Activated T-helper 17 cell treated with anti-CD3 and anti-CD28 coated beads, Interleukin-2, amount 50 U/mL, for 72 hours (primary cell): Measurements from ENCODE around the gene ARHGAP15. TPM values are rescaled to one million over a fixed set of nuclear protein-coding genes. Genes with fewer than 3 reads are reported as not detected.

Source experiments
- ATAC-seq: fragments of 150-1000 bp; cut with Tn5 transposase; replicated peaks from 2 replicates; pipeline ENCODE4 v1.10.0; 2021; ENCODE audit warnings: mild to moderate bottlenecking, moderate library complexity
- H3K27ac Mint-ChIP-seq: one replicate; pipeline ENCODE4 v1.8.0; 2022; ENCODE audit warnings: mixed read lengths
- H3K27me3 Mint-ChIP-seq: one replicate; pipeline ENCODE4 v1.8.0; 2022; ENCODE audit warnings: mixed read lengths
- H3K36me3 Mint-ChIP-seq: one replicate; pipeline ENCODE4 v1.8.0; 2022; ENCODE audit warnings: low read depth, mild to moderate bottlenecking, mixed read lengths
- H3K4me1 Mint-ChIP-seq: one replicate; pipeline ENCODE4 v1.8.0; 2022; ENCODE audit warnings: mixed read lengths
- H3K4me3 Mint-ChIP-seq: one replicate; pipeline ENCODE4 v1.8.0; 2022; ENCODE audit warnings: mild to moderate bottlenecking, mixed read lengths
- H3K9me3 Mint-ChIP-seq: one replicate; pipeline ENCODE4 v1.8.0; 2022; ENCODE audit warnings: mixed read lengths
- total RNA-seq, 2 donors: library from RNA; stranded (reverse); gene quantifications; one replicate each; pipeline ENCODE4 v1.2.3, GENCODE V29; 2022

ARHGAP15 gene
- total RNA-seq, 2 donors from 2014 or later: 93.3 to 98.3 TPM

DNA sequence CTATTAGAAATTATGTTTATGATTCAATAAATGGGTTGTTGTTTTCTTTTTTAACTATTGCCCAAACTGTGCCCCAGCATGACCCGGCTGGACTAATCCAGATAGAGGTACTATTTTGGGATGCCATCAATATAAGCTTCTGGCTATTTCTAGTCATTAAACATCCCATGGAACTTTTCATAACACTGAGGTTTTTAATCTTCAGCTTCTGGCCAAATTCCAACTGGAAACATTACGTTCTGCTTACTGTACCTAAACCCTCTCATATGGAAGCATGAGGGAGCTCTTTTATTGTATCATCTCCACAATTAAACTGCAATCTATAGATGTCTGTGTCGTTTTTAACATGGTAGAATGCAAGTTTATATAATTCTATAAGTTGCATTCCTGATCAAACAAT is 674.7 kb downstream of the ARHGAP15 start:
- ATAC-seq: no peak

DNA sequence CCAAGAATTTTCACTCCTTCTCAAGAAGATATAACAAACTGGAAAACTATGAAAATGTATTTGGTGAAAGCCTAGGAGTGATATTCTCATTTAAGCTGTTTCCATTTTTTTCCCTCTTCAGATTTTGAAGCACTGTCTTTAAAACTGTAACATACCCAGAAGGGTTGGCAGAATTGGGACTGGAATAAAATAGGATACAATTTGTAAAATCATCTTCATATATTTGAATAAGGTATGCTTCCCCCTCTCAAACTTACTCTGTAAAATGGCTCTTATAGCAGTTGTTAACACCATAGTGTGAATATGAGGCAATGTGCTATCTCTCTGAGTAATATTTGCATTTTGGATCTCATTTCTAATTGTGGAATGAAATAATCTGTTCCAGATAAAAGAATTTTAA is 676.4 kb downstream of the ARHGAP15 start:
- no peak overlapping the region for H3K4me3 Mint-ChIP-seq
- no peak overlapping the region for H3K27ac Mint-ChIP-seq
- H3K4me1 Mint-ChIP-seq: peaks cover 7% of the 10 kb centered on the region
- no peak for ATAC-seq
- no peaks in the 10 kb centered on the region for H3K9me3 Mint-ChIP-seq
- H3K36me3 Mint-ChIP-seq: no peaks in the 10 kb centered on the region
- H3K27me3 Mint-ChIP-seq: no peaks in the 10 kb centered on the region

More for the DNA sequence above, 674.7 kb downstream of the ARHGAP15 start:
- no peaks in the 10 kb centered on the region for H3K36me3 Mint-ChIP-seq
- H3K27me3 Mint-ChIP-seq: peaks cover 4% of the 10 kb centered on the region
- H3K4me1 Mint-ChIP-seq: peaks cover 7% of the 10 kb centered on the region
- H3K27ac Mint-ChIP-seq: no peak overlapping the region
- H3K9me3 Mint-ChIP-seq: no peaks in the 10 kb centered on the region
- H3K4me3 Mint-ChIP-seq: no peak overlapping the region

DNA sequence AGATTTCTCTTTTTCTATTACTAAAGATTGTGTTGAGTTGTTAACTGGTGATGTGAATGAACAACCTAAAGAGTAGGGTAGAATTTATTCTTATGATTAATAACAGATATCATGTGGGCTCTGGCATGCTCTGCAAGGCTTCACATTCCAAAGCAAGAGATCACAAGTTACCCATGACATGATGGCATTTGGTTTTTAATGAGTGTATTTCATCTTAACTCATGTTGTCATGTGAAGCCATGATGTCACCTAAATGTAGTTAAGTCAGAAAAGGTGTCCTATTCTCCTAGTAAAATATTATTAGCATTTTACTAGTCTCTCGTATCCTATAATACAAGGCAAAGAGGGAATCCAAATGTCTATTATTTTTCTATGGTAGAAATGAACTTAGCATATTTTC is 678.0 kb downstream of the ARHGAP15 start:
- no peak for ATAC-seq
- Mint-ChIP-seq H3K36me3 (no peaks in the 10 kb centered on the region), H3K27ac (no peak overlapping the region), H3K4me1 (peaks cover 7% of the 10 kb centered on the region), H3K27me3 (no peaks in the 10 kb centered on the region), H3K9me3 (no peaks in the 10 kb centered on the region), H3K4me3 (no peak overlapping the region)

DNA sequence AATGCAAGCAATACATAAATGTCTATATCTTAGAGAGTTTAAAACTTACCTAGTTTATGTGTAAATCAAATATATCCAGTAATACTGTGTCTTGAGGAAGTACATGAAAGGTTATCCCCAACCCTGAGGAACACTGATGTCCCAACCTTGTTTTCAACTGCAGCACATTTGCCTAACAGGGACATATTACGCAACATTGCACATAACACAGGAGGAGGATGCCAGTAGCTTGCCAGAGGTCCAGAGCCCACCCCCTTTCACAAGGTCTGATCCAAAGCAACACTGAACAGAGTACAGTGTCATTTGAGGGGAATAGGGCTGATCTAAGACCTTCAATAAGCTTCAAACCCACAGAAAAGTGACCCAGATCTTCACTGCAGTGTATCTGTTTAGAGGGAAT is 678.5 kb downstream of the ARHGAP15 start:
- Mint-ChIP-seq H3K36me3 (no peaks in the 10 kb centered on the region), H3K27ac (no peak overlapping the region), H3K9me3 (no peaks in the 10 kb centered on the region), H3K4me3 (no peak overlapping the region), H3K4me1 (peaks cover 7% of the 10 kb centered on the region), H3K27me3 (no peaks in the 10 kb centered on the region)
- ATAC-seq: no peak

DNA sequence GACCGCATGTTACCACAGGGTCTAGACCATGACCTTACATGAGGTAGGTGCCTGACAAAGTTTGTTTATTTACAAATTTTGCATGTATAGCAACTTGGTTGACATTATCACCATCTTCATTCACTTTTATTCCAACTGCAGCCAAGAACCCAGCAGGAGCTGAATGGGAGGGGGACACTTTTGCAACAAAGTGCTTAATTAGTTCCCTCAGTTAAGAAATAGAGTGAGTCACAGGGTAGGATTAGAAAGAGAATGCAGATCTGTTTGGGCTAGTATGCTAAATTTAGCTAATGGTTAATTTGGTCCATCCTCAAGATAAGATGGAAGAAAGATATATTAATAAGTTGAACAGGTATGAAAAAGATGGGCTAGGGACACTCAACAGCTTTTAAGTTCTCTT is 678.9 kb downstream of the ARHGAP15 start:
- no peak for ATAC-seq
- no peak overlapping the region for H3K4me3 Mint-ChIP-seq
- peaks cover 2% of the 10 kb centered on the region for H3K4me1 Mint-ChIP-seq

DNA sequence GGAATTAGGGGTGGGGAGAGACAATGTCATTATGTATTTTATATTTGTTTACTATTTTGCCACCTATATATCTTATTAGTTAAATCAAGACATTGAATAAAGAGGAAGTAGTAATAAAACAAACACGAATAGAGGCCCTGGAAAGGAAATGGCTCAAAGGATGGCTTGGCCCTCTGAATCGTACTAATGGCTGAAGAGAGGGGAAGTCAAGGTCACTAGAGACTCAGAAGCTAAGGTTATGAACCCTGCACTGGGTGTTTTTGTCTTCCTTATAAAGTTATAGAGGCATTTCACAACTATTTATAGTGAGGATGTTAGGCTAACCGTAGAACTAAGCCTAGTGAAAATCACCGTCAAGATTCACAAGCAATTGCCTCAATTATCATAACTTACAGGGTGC is 685.9 kb downstream of the ARHGAP15 start:
- H3K4me3 Mint-ChIP-seq: no peak overlapping the region
- no peaks in the 10 kb centered on the region for H3K9me3 Mint-ChIP-seq
- no peaks in the 10 kb centered on the region for H3K36me3 Mint-ChIP-seq
- no peak overlapping the region for H3K27ac Mint-ChIP-seq
- peaks cover 2% of the 10 kb centered on the region for H3K27me3 Mint-ChIP-seq
- H3K4me1 Mint-ChIP-seq: no peaks in the 10 kb centered on the region
- ATAC-seq: no peak

More for the DNA sequence above, 678.9 kb downstream of the ARHGAP15 start:
- H3K36me3 Mint-ChIP-seq: no peaks in the 10 kb centered on the region
- H3K9me3 Mint-ChIP-seq: no peaks in the 10 kb centered on the region
- H3K27me3 Mint-ChIP-seq: no peaks in the 10 kb centered on the region
- H3K27ac Mint-ChIP-seq: no peak overlapping the region

DNA sequence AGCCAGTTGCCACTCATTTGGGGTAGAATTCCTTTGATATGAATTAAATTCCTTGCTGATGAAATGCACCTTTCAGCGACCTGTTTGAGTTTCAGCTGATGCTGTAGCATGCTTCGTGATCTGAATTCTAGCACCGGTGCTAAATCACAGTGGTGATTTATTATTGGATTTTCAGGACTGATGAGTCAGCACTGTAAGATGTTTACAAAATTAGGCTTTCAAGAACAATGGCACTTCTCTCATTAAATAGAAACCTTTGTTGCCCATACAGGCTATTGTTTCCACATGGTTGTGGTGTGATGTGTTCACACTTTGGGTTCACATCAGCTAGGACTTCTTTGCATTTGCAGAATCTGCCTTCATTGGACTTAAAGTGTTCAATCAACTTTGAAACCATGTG is 687.7 kb downstream of the ARHGAP15 start:
- no peaks in the 10 kb centered on the region for H3K4me1 Mint-ChIP-seq

More for the DNA sequence above, 687.7 kb downstream of the ARHGAP15 start:
- H3K36me3 Mint-ChIP-seq: no peaks in the 10 kb centered on the region
- ATAC-seq: no peak
- H3K27ac Mint-ChIP-seq: no peak overlapping the region
- H3K27me3 Mint-ChIP-seq: peaks cover 4% of the 10 kb centered on the region
- no peaks in the 10 kb centered on the region for H3K9me3 Mint-ChIP-seq
- no peak overlapping the region for H3K4me3 Mint-ChIP-seq
